ENCODE measurements around the gene SMG7. TPM values are rescaled to one million over a fixed set of nuclear protein-coding genes. Genes with fewer than 3 reads are reported as not detected.
A peak's percentile ranks its signal among the peaks of the same experiment; 100 is the strongest.

SMG7 gene
- total and polyA plus RNA-seq, 2 donors, result 13.4 to 22.9 TPM

DNA sequence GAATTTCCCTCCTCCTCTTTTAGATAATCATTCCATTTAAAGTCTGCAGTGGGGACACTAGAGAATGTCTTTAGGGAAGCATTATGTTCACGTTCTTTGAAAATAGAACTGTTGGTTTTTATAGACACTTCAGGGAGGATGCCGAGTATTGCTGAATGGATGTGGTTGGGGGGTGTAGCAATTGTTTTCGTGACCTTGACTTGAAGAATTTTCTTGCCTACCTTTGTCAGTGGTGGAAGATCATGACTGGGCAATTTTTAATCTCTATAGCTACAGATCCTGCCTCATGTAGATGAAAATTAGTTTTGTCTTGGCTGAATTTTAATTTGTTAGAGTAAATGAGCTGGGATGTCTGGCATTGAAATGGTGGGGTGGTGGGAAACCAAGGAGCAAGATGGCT lies 3.8 kb downstream of the SMG7 start:
- 8% methylated on average over 3 of the region's 3 CpGs for WGBS
- H3K9me3 ChIP-seq (ENCODE audit: control insufficient read depth in 2 of 2, insufficient read depth in 1 of 2, low read length in 1 of 2), result peaks cover 2 to 4% of the 10 kb centered on the region in 2 donors
- H3K36me3 ChIP-seq (ENCODE audit: control insufficient read depth in 2 of 2, insufficient read depth in 2 of 2, low read length in 1 of 2), result peaks cover 0 to 4% of the 10 kb centered on the region in 2 donors
- H3K27me3 ChIP-seq (ENCODE audit: control insufficient read depth in 2 of 2, insufficient read depth in 1 of 2, low read length in 1 of 2), result no peaks in the 10 kb centered on the region
- peak in 1 of 9 donors; percentile 39 for DNase-seq (ENCODE audit: low read depth in 6 of 9, low spot score in 9 of 9)
- H3K27ac ChIP-seq (ENCODE audit: low read depth in 1 of 2, low read length in 1 of 2), result peak overlapping the region in 1 of 2 donors; percentile 21
- H3K4me1 ChIP-seq (ENCODE audit: control insufficient read depth in 2 of 2, insufficient read depth in 2 of 2, low read length in 2 of 2), result peaks cover 34 to 37% of the 10 kb centered on the region in 2 donors
- H3K4me3 ChIP-seq (ENCODE audit: low read length in 2 of 2), result no peak overlapping the region

GRCh38 chr1:183477986-183478781 lies 5.9 kb downstream of the SMG7 start:
- peak in 2 of 9 donors; percentile 18 to 63 for DNase-seq (ENCODE audit: low read depth in 6 of 9, low spot score in 9 of 9)
- Histone ChIP-seq H3K9me3 (ENCODE audit: control insufficient read depth in 2 of 2, insufficient read depth in 1 of 2, low read length in 1 of 2) (no peaks in the 10 kb centered on the region), H3K36me3 (ENCODE audit: control insufficient read depth in 2 of 2, insufficient read depth in 2 of 2, low read length in 1 of 2) (peaks cover 0 to 4% of the 10 kb centered on the region in 2 donors), H3K4me3 (ENCODE audit: low read length in 2 of 2) (no peak overlapping the region), H3K4me1 (ENCODE audit: control insufficient read depth in 2 of 2, insufficient read depth in 2 of 2, low read length in 2 of 2) (peaks cover 28 to 33% of the 10 kb centered on the region in 2 donors), H3K27me3 (ENCODE audit: control insufficient read depth in 2 of 2, insufficient read depth in 1 of 2, low read length in 1 of 2) (no peaks in the 10 kb centered on the region), H3K27ac (ENCODE audit: low read depth in 1 of 2, low read length in 1 of 2) (peak overlapping the region in 1 of 2 donors; percentile 85)
- 47% methylated on average over 3 of the region's 3 CpGs for whole genome bisulfite sequencing

DNA sequence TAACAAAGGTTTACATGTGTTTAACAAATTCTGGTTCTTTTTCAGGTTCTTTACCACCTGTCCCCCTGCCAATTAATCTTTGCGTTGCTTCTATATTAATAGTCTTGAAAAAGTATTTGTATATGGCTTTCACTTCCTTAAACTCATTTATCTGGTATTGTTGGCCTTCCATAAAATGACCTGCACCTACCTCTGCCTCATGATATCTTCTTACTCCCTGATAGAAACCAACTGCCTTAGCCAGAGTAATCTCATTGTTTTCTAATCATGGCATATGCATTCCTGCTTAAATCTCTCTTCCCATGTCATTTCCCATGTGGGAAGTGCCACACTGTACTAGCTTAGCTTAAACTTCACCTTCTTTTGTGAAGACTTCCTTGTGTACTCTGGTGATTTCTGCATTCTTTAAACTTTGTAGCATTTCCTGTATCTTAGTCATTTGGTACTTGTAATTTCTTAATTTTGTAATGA lies 8.7 kb downstream of the SMG7 start:
- H3K36me3 ChIP-seq (ENCODE audit: control insufficient read depth in 2 of 2, insufficient read depth in 2 of 2, low read length in 1 of 2), result peaks cover 0 to 4% of the 10 kb centered on the region in 2 donors
- DNase-seq (ENCODE audit: low read depth in 6 of 9, low spot score in 9 of 9), result no peak
- no peaks in the 10 kb centered on the region for H3K9me3 ChIP-seq (ENCODE audit: control insufficient read depth in 2 of 2, insufficient read depth in 1 of 2, low read length in 1 of 2)
- no peaks in the 10 kb centered on the region for H3K27me3 ChIP-seq (ENCODE audit: control insufficient read depth in 2 of 2, insufficient read depth in 1 of 2, low read length in 1 of 2)
- H3K4me1 ChIP-seq (ENCODE audit: control insufficient read depth in 2 of 2, insufficient read depth in 2 of 2, low read length in 2 of 2), result peaks cover 19 to 24% of the 10 kb centered on the region in 2 donors
- no peak overlapping the region for H3K4me3 ChIP-seq (ENCODE audit: low read length in 2 of 2)
- H3K27ac ChIP-seq (ENCODE audit: low read depth in 1 of 2, low read length in 1 of 2), result peak overlapping the region in 1 of 2 donors; percentile 48
- WGBS, result 86% methylated on average over 1 of the region's 1 CpG

GRCh38 chr1:183483224-183483623 lies 10.9 kb downstream of the SMG7 start:
- no peak for DNase-seq (ENCODE audit: low read depth in 6 of 9, low spot score in 9 of 9)
- H3K9me3 ChIP-seq (ENCODE audit: control insufficient read depth in 2 of 2, insufficient read depth in 1 of 2, low read length in 1 of 2), result no peaks in the 10 kb centered on the region
- no peak overlapping the region for H3K27ac ChIP-seq (ENCODE audit: low read depth in 1 of 2, low read length in 1 of 2)
- peaks cover 9 to 27% of the 10 kb centered on the region in 2 donors for H3K4me1 ChIP-seq (ENCODE audit: control insufficient read depth in 2 of 2, insufficient read depth in 2 of 2, low read length in 2 of 2)
- WGBS, result 97% methylated on average over 1 of the region's 1 CpG
- no peak overlapping the region for H3K4me3 ChIP-seq (ENCODE audit: low read length in 2 of 2)
- peaks cover 3 to 4% of the 10 kb centered on the region in 2 donors for H3K36me3 ChIP-seq (ENCODE audit: control insufficient read depth in 2 of 2, insufficient read depth in 2 of 2, low read length in 1 of 2)
- no peaks in the 10 kb centered on the region for H3K27me3 ChIP-seq (ENCODE audit: control insufficient read depth in 2 of 2, insufficient read depth in 1 of 2, low read length in 1 of 2)

GRCh38 chr1:183484254-183484653 lies 12.0 kb downstream of the SMG7 start:
- peaks cover 6 to 18% of the 10 kb centered on the region in 2 donors for H3K4me1 ChIP-seq (ENCODE audit: control insufficient read depth in 2 of 2, insufficient read depth in 2 of 2, low read length in 2 of 2)

GRCh38 chr1:183484851-183485250 lies 12.6 kb downstream of the SMG7 start:
- H3K36me3 ChIP-seq (ENCODE audit: control insufficient read depth in 2 of 2, insufficient read depth in 2 of 2, low read length in 1 of 2), result peaks cover 3 to 4% of the 10 kb centered on the region in 2 donors
- no peak overlapping the region for H3K27ac ChIP-seq (ENCODE audit: low read depth in 1 of 2, low read length in 1 of 2)
- H3K27me3 ChIP-seq (ENCODE audit: control insufficient read depth in 2 of 2, insufficient read depth in 1 of 2, low read length in 1 of 2), result no peaks in the 10 kb centered on the region
- no peak overlapping the region for H3K4me3 ChIP-seq (ENCODE audit: low read length in 2 of 2)
- DNase-seq (ENCODE audit: low read depth in 6 of 9, low spot score in 9 of 9), result no peak
- no peaks in the 10 kb centered on the region for H3K9me3 ChIP-seq (ENCODE audit: control insufficient read depth in 2 of 2, insufficient read depth in 1 of 2, low read length in 1 of 2)
- WGBS, result 95% methylated on average over 1 of the region's 1 CpG
- peaks cover 6 to 18% of the 10 kb centered on the region in 2 donors for H3K4me1 ChIP-seq (ENCODE audit: control insufficient read depth in 2 of 2, insufficient read depth in 2 of 2, low read length in 2 of 2)

More at GRCh38 chr1:183484254-183484653, 12.0 kb downstream of the SMG7 start:
- Histone ChIP-seq H3K27me3 (ENCODE audit: control insufficient read depth in 2 of 2, insufficient read depth in 1 of 2, low read length in 1 of 2) (no peaks in the 10 kb centered on the region), H3K4me3 (ENCODE audit: low read length in 2 of 2) (no peak overlapping the region), H3K36me3 (ENCODE audit: control insufficient read depth in 2 of 2, insufficient read depth in 2 of 2, low read length in 1 of 2) (peaks cover 3 to 4% of the 10 kb centered on the region in 2 donors), H3K27ac (ENCODE audit: low read depth in 1 of 2, low read length in 1 of 2) (no peak overlapping the region), H3K9me3 (ENCODE audit: control insufficient read depth in 2 of 2, insufficient read depth in 1 of 2, low read length in 1 of 2) (no peaks in the 10 kb centered on the region)
- WGBS, result 50% methylated on average over 1 of the region's 1 CpG
- DNase-seq (ENCODE audit: low read depth in 6 of 9, low spot score in 9 of 9), result no peak

DNA sequence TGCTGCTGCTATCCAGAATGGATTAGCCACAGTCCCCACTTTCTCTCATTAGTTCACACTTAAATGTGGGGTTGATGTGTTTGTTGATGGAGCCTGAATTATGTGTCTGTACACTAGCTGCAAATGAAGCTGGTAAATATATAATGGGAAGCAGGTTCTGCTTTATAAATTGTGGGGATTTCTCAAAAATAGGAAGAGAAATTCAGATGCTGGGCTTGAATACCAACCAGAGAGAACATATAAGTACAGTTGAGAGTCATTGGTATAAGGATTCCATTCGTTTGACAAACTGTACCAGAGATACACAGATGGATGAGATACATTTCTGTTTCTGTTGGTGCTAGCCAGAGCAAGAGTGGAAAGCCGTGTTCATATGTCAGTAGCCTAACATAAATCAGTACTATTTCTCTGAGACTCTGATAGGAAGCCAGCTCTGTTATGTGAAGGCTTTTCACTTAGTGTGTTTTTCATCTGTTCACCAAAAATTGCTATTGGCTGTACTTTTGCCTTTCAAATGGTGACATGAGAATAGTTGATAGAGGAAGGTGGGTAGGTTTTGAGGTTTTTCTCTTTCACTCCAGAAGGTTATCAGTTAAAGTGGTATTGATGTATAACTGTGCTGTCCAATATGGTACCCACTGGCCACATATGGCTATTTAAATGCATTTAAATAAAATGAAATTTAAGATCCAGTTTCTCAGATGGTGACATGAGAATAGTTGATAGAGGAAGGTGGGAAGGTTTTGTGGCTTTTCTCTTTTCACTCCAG lies 15.6 kb downstream of the SMG7 start:
- Histone ChIP-seq H3K36me3 (ENCODE audit: control insufficient read depth in 2 of 2, insufficient read depth in 2 of 2, low read length in 1 of 2) (peaks cover 3% of the 10 kb centered on the region in 2 donors), H3K27ac (ENCODE audit: low read depth in 1 of 2, low read length in 1 of 2) (no peak overlapping the region), H3K4me1 (ENCODE audit: control insufficient read depth in 2 of 2, insufficient read depth in 2 of 2, low read length in 2 of 2) (peaks cover 0 to 11% of the 10 kb centered on the region in 2 donors), H3K9me3 (ENCODE audit: control insufficient read depth in 2 of 2, insufficient read depth in 1 of 2, low read length in 1 of 2) (no peaks in the 10 kb centered on the region), H3K4me3 (ENCODE audit: low read length in 2 of 2) (no peak overlapping the region), H3K27me3 (ENCODE audit: control insufficient read depth in 2 of 2, insufficient read depth in 1 of 2, low read length in 1 of 2) (no peaks in the 10 kb centered on the region)
- WGBS, result 94% methylated on average over 2 of the region's 2 CpGs
- DNase-seq (ENCODE audit: low read depth in 6 of 9, low spot score in 9 of 9), result no peak

- Histone ChIP-seq H3K9me3 (ENCODE audit: control insufficient read depth in 2 of 2, insufficient read depth in 1 of 2, low read length in 1 of 2) (no peaks in the 10 kb centered on the region), H3K4me1 (ENCODE audit: control insufficient read depth in 2 of 2, insufficient read depth in 2 of 2, low read length in 2 of 2) (peaks cover 0 to 9% of the 10 kb centered on the region in 2 donors)
These were observed 18.6 kb downstream of the SMG7 start for GRCh38 chr1:183490932-183491331.

More at GRCh38 chr1:183490932-183491331, 18.6 kb downstream of the SMG7 start:
- 97% methylated on average over 5 of the region's 5 CpGs for WGBS
- Histone ChIP-seq H3K27ac (ENCODE audit: low read depth in 1 of 2, low read length in 1 of 2) (no peak overlapping the region), H3K36me3 (ENCODE audit: control insufficient read depth in 2 of 2, insufficient read depth in 2 of 2, low read length in 1 of 2) (peaks cover 3% of the 10 kb centered on the region in 2 donors), H3K4me3 (ENCODE audit: low read length in 2 of 2) (no peak overlapping the region), H3K27me3 (ENCODE audit: control insufficient read depth in 2 of 2, insufficient read depth in 1 of 2, low read length in 1 of 2) (no peaks in the 10 kb centered on the region)
- DNase-seq (ENCODE audit: low read depth in 6 of 9, low spot score in 9 of 9), result no peak

Data from thymus (tissue), 11 donors.